PFSK-1 (cell line): ENCODE results near the gene RNF157.

Source experiments
- POLR2AphosphoS5 ChIP-seq: IDR thresholded peaks from 2 replicates; pipeline ENCODE4 v1.6.1; 2012; ENCODE audit warnings: low read depth, mild to moderate bottlenecking, control low read depth, low read length, moderate library complexity
- SIN3A ChIP-seq: IDR thresholded peaks from 2 replicates; pipeline ENCODE4 v1.6.1; 2012; ENCODE audit warnings: mild to moderate bottlenecking, low read length, moderate library complexity, borderline replicate concordance; ENCODE audit not compliant: insufficient read depth
- TAF1 ChIP-seq: IDR thresholded peaks from 2 replicates; pipeline ENCODE4 v1.6.1; 2012; ENCODE audit warnings: low read length, control low read depth, borderline replicate concordance; ENCODE audit not compliant: insufficient read depth

DNA sequence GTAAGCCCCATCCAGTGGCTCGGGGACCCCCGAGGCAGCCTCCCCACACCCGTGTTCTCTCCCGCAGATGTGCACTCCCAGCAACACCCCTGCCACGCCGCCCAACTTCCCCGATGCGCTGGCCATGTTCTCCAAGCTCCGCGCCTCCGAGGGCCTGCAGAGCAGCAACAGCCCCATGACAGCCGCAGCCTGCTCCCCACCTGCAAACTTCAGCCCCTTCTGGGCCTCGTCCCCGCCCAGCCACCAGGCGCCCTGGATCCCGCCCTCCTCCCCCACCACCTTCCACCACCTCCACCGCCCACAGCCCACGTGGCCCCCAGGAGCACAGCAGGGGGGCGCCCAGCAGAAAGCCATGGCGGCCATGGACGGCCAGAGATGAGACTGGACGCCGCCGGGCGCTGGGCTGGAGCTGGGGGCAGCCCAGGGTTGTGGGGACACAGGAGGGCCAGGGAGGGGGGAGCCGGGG lies 29.9 kb upstream of the RNF157 start:
- TF ChIP-seq TAF1 (no peak), SIN3A (no peak), POLR2AphosphoS5 (no peak)
